ENCODE measurements around the gene MAVS.
"Not testable (repeated sequence)": the region's sequence is repeated elsewhere in the genome, so short reads cannot be mapped to it uniquely, and the experiment has no call there.

Gene MAVS

GRCh38 chr20:3857405-3857804 is 10.8 kb downstream of the MAVS start:
- DNase-seq: no peak

GRCh38 chr20:3858689-3859088 is 12.1 kb downstream of the MAVS start:
- DNase-seq: no peak

- DNase-seq: no peak
These were observed 14.6 kb downstream of the MAVS start for GRCh38 chr20:3861191-3861590.

- DNase-seq: no peak
These were observed 15.7 kb downstream of the MAVS start for GRCh38 chr20:3862333-3862732.

- no peak for DNase-seq
These were observed 16.7 kb downstream of the MAVS start for GRCh38 chr20:3863317-3863716.

- no peak for DNase-seq
These were observed 17.9 kb downstream of the MAVS start for GRCh38 chr20:3864518-3864917.

GRCh38 chr20:3865152-3865886 is 18.7 kb downstream of the MAVS start:
- no peak for DNase-seq

GRCh38 chr20:3865887-3866407 is 19.3 kb downstream of the MAVS start:
- no peak for DNase-seq

GRCh38 chr20:3866464-3866863 is 19.8 kb downstream of the MAVS start:
- no peak for DNase-seq

- DNase-seq: no peak
These were observed 21.2 kb downstream of the MAVS start for GRCh38 chr20:3867802-3868201.

- no peak for DNase-seq
These were observed 23.4 kb downstream of the MAVS start for GRCh38 chr20:3869839-3870634.

GRCh38 chr20:3871550-3872265 is 25.1 kb downstream of the MAVS start:
- no peak for DNase-seq

GRCh38 chr20:3873507-3873906 is 26.9 kb downstream of the MAVS start:
- no peak for DNase-seq

GRCh38 chr20:3874194-3874844 is 27.7 kb downstream of the MAVS start:
- DNase-seq: no peak

- DNase-seq: no peak
These were observed 28.8 kb downstream of the MAVS start for GRCh38 chr20:3875378-3875974.

GRCh38 chr20:3876000-3876399 is 29.4 kb downstream of the MAVS start:
- DNase-seq: no peak

- DNase-seq: no peak
These were observed 30.0 kb downstream of the MAVS start for GRCh38 chr20:3876676-3877075.

GRCh38 chr20:3878921-3879274 is 32.3 kb downstream of the MAVS start:
- DNase-seq: not testable (repeated sequence)

GRCh38 chr20:3885715-3886114 is 39.1 kb downstream of the MAVS start:
- no peak for DNase-seq

GRCh38 chr20:3887876-3888620 is 41.4 kb downstream of the MAVS start:
- DNase-seq: no peak

GRCh38 chr20:3888622-3889488 is 42.2 kb downstream of the MAVS start, which contains the start of gene PANK2:
Gene PANK2, plus strand, starts transcription at chr20:3889387.
- peak; percentile 99 for DNase-seq

Measured in NCI-H2171 treated with DMSO at 0.1 percent for 48 hours (cell line).